IPS-11a (cell line): Measurements from ENCODE around the gene PCDH15.
"Not testable (repeated sequence)": the region's sequence is repeated elsewhere in the genome, so short reads cannot be mapped to it uniquely, and the experiment has no call there.

Source experiments
- H3K4me3 ChIP-seq: one replicate; pipeline ENCODE4 v1.5.1; 2013; ENCODE audit warnings: low read depth, low read length, control low read depth

The PCDH15 gene

GRCh38 chr10:54402576-54402975 is 398.5 kb downstream of the PCDH15 start:
- no peak overlapping the region for H3K4me3 ChIP-seq

GRCh38 chr10:54396031-54396430 is 405.0 kb downstream of the PCDH15 start:
- no peak overlapping the region for H3K4me3 ChIP-seq

GRCh38 chr10:54394598-54394997 is 406.4 kb downstream of the PCDH15 start:
- not testable (repeated sequence) for H3K4me3 ChIP-seq

GRCh38 chr10:54372179-54372578 is 428.9 kb downstream of the PCDH15 start:
- H3K4me3 ChIP-seq, result no peak overlapping the region

GRCh38 chr10:54368984-54369383 is 432.0 kb downstream of the PCDH15 start:
- no peak overlapping the region for H3K4me3 ChIP-seq

- H3K4me3 ChIP-seq, result no peak overlapping the region
Observed at GRCh38 chr10:54363390-54363789, 437.6 kb downstream of the PCDH15 start.

- no peak overlapping the region for H3K4me3 ChIP-seq
Observed at GRCh38 chr10:54342058-54342457, 459.0 kb downstream of the PCDH15 start.

- H3K4me3 ChIP-seq, result no peak overlapping the region
Observed at GRCh38 chr10:54335296-54335695, 465.7 kb downstream of the PCDH15 start.

- no peak overlapping the region for H3K4me3 ChIP-seq
Observed at GRCh38 chr10:54319341-54319740, 481.7 kb downstream of the PCDH15 start.

- H3K4me3 ChIP-seq, result no peak overlapping the region
Observed at GRCh38 chr10:54318470-54318869, 482.6 kb downstream of the PCDH15 start.

GRCh38 chr10:54314430-54314829 is 486.6 kb downstream of the PCDH15 start:
- H3K4me3 ChIP-seq, result no peak overlapping the region

GRCh38 chr10:54284526-54285193 is 516.4 kb downstream of the PCDH15 start:
- H3K4me3 ChIP-seq, result no peak overlapping the region

- H3K4me3 ChIP-seq, result no peak overlapping the region
Observed at GRCh38 chr10:54282012-54282411, 519.0 kb downstream of the PCDH15 start.

- H3K4me3 ChIP-seq, result no peak overlapping the region
Observed at GRCh38 chr10:54266395-54266794, 534.6 kb downstream of the PCDH15 start.

GRCh38 chr10:54262726-54263125 is 538.3 kb downstream of the PCDH15 start:
- H3K4me3 ChIP-seq, result no peak overlapping the region

- no peak overlapping the region for H3K4me3 ChIP-seq
Observed at GRCh38 chr10:54259104-54259503, 541.9 kb downstream of the PCDH15 start.

- no peak overlapping the region for H3K4me3 ChIP-seq
Observed at GRCh38 chr10:54234832-54235231, 566.2 kb downstream of the PCDH15 start.

- H3K4me3 ChIP-seq, result no peak overlapping the region
Observed at GRCh38 chr10:54203401-54203800, 597.6 kb downstream of the PCDH15 start.

GRCh38 chr10:54198051-54198450 is 603.0 kb downstream of the PCDH15 start:
- no peak overlapping the region for H3K4me3 ChIP-seq

GRCh38 chr10:54194806-54195205 is 606.2 kb downstream of the PCDH15 start:
- no peak overlapping the region for H3K4me3 ChIP-seq

GRCh38 chr10:54159924-54160323 is 641.1 kb downstream of the PCDH15 start:
- no peak overlapping the region for H3K4me3 ChIP-seq

- H3K4me3 ChIP-seq, result no peak overlapping the region
Observed at GRCh38 chr10:54148508-54148907, 652.5 kb downstream of the PCDH15 start.

- H3K4me3 ChIP-seq, result no peak overlapping the region
Observed at GRCh38 chr10:54139819-54140428, 661.1 kb downstream of the PCDH15 start.
